HL-60/S4 treated with phorbol 12-myristate 13-acetate at 8.2 ng/mL for 4 days and 3 days (cell line): ENCODE results near the gene PSAPL1.

Source experiments
- in situ Hi-C: fragments of 300-500 bp; cut with MboI; formaldehyde crosslinking; loops from 2 replicates; pipeline ENCODE4 v1.15.0; 2022; ENCODE audit warnings: low sequenced_read_pairs

The PSAPL1 gene

GRCh38 chr4:7398104-7398423 lies 36.7 kb downstream of the PSAPL1 start:
- in situ Hi-C loops: no loop called here

GRCh38 chr4:7397206-7398103 lies 37.3 kb downstream of the PSAPL1 start:
- in situ Hi-C loops: no loop called here

GRCh38 chr4:7396186-7396910 lies 38.4 kb downstream of the PSAPL1 start:
- in situ Hi-C loops: no loop called here

GRCh38 chr4:7395645-7396044 lies 39.1 kb downstream of the PSAPL1 start:
- in situ Hi-C loops: no loop called here

GRCh38 chr4:7394681-7395451 lies 39.9 kb downstream of the PSAPL1 start:
- in situ Hi-C loops: no loop called here

- in situ Hi-C loops: no loop called here
These were observed 40.8 kb downstream of the PSAPL1 start for GRCh38 chr4:7393601-7394575.

GRCh38 chr4:7392438-7393421 lies 42.0 kb downstream of the PSAPL1 start:
- in situ Hi-C loops: no loop called here

GRCh38 chr4:7391637-7392437 lies 42.9 kb downstream of the PSAPL1 start:
- in situ Hi-C loops: no loop called here

GRCh38 chr4:7390906-7391636 lies 43.7 kb downstream of the PSAPL1 start:
- in situ Hi-C loops: no loop called here

GRCh38 chr4:7390336-7390735 lies 44.4 kb downstream of the PSAPL1 start:
- in situ Hi-C loops: no loop called here

- in situ Hi-C loops: no loop called here
These were observed 45.0 kb downstream of the PSAPL1 start for GRCh38 chr4:7389719-7390118.

GRCh38 chr4:7389101-7389701 lies 45.5 kb downstream of the PSAPL1 start:
- in situ Hi-C loops: no loop called here

- in situ Hi-C loops: no loop called here
These were observed 46.1 kb downstream of the PSAPL1 start for GRCh38 chr4:7388627-7389026.

GRCh38 chr4:7387925-7388324 lies 46.8 kb downstream of the PSAPL1 start:
- in situ Hi-C loops: no loop called here

GRCh38 chr4:7384929-7385890 lies 49.5 kb downstream of the PSAPL1 start:
- in situ Hi-C loops: no loop called here
